ENCODE measurements around the gene CDC25B. TPM values are rescaled to one million over a fixed set of nuclear protein-coding genes. Genes with fewer than 3 reads are reported as not detected.

CDC25B gene
- total and polyA plus RNA-seq, 10 of the 15 experiments (the other 5 are each of a cell fraction or from before 2014, with no cell fraction given) = 4.6 to 58.8 (median 24.6) TPM

DNA sequence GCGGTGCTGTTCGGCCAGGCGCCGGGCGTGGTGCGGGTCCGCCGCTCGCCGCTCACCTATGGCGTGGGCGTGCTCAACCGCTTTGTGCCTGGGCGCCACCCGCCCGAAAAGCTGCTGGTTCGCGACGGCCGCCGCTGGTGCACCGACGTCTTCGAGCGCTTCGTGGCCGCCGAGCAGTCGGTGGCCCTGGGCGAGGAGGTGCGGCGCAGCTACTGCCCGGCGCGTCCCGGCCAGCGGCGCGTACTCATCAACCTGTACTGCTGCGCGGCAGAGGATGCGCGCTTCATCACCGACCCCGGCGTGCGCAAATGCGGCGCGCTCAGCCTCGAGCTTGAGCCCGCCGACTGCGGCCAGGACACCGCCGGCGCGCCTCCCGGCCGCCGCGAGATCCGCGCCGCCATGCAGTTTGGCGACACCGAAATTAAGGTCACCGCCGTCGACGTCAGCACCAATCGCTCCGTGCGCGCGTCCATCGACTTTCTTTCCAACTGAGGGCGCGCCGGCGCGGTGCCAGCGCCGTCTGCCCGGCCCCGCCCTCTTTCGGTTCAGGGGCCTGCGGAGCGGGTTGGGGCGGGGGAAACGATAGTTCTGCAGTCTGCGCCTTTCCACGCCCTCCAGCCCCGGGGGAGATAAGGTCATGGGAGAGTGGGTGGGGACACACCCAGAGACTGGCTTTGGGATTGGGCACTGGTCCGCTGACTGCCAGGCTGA, 44.3 kb upstream of the CDC25B start:
- no peak overlapping the region for H3K9ac ChIP-seq (ENCODE audit: control insufficient read depth, insufficient read depth, low read length)
- ChIA-PET RAD21 (ENCODE audit: unreplicated experiment) (interaction anchor here (0.9 to 1.3 kb wide), 3 partner anchors 16 to 75 kb away, joined by 3 to 4 read pairs (median 4); partner anchors contain the start of gene ADISSP), SMC1A (ENCODE audit: uncharacterized antibody, unreplicated experiment) (interaction anchor here (1.7 to 2.7 kb wide), 2 partner anchors 17 to 35 kb away, joined by 3 to 12 read pairs; partner anchors contain the start of gene ADISSP), POLR2A (no interaction called here), CTCF (interaction anchor here (1.3 to 4.1 kb wide), 5 partner anchors 15 to 104 kb away, joined by 4 to 52 read pairs (median 6); partner anchors contain the start of gene ADISSP)
- H3K36me3 ChIP-seq (ENCODE audit: control insufficient read depth in 2 of 2, insufficient read depth in 2 of 2, low read length in 1 of 2) = no peaks in the 10 kb centered on the region; a peak in 1 of 4 replicates
- H3K4me2 ChIP-seq (ENCODE audit: control insufficient read depth, insufficient read depth) = peak overlapping the region; percentile 33
- intact Hi-C loops (cut with micrococcal nuclease; ENCODE audit: unreplicated experiment) = loop anchor here (2.0 kb wide), 1 partner anchor 15 kb away; the partner anchor contains the start of gene ADISSP
- no peaks in the 10 kb centered on the region for H3K9me3 ChIP-seq (replicated peaks; ENCODE audit: control insufficient read depth, insufficient read depth, low read length)
- in situ Hi-C loops (cut with MboI) = no loop called here
- H4K20me1 ChIP-seq (ENCODE audit: control insufficient read depth, insufficient read depth) = no peaks in the 10 kb centered on the region
- H3K4me3 ChIP-seq = no peak overlapping the region
- DNase-seq (ENCODE audit: low read depth, low spot score) = no peak
- no peak overlapping the region for H2AFZ ChIP-seq (ENCODE audit: control insufficient read depth, low read depth, low read length)
- no TSS peak for BruUV-seq (replicated peaks)
- no peaks in the 10 kb centered on the region for H3K27me3 ChIP-seq (replicated peaks in 1 of 2; ENCODE audit: control insufficient read depth in 2 of 2, insufficient read depth in 2 of 2, low read length in 1 of 2)
- H3K27ac ChIP-seq (ENCODE audit: control insufficient read depth, insufficient read depth) = no peak overlapping the region
- no peak for FAIRE-seq
- no peaks in the 10 kb centered on the region for H3K79me2 ChIP-seq (ENCODE audit: control insufficient read depth, insufficient read depth, low read length)
- peak; percentile 64 for ATAC-seq
- 65% methylated on average over 55 of the region's 95 CpGs for WGBS (ENCODE audit: insufficient coverage, insufficient replicate concordance, low lambda C conversion rate, missing lambda C conversion rate)
- H3K4me1 ChIP-seq (ENCODE audit: control insufficient read depth, insufficient read depth, low read length) = no peaks in the 10 kb centered on the region
- TF ChIP-seq BACH1 (IDR thresholded peaks at IDR 0.05; ENCODE audit: borderline replicate concordance) (no peak), MEF2B (IDR thresholded peaks at IDR 0.05; ENCODE audit: partially characterized antibody, poor library complexity, severe bottlenecking) (peak; percentile 39), YY1 (IDR thresholded peaks at IDR 0.05; ENCODE audit: low read depth, low read length) (no peak), ZSCAN29 (IDR thresholded peaks at IDR 0.05) (no peak), TBL1XR1 (IDR thresholded peaks at IDR 0.05; ENCODE audit: low read depth, low read length) (no peak)
- TF ChIP-seq, protein P1, sequence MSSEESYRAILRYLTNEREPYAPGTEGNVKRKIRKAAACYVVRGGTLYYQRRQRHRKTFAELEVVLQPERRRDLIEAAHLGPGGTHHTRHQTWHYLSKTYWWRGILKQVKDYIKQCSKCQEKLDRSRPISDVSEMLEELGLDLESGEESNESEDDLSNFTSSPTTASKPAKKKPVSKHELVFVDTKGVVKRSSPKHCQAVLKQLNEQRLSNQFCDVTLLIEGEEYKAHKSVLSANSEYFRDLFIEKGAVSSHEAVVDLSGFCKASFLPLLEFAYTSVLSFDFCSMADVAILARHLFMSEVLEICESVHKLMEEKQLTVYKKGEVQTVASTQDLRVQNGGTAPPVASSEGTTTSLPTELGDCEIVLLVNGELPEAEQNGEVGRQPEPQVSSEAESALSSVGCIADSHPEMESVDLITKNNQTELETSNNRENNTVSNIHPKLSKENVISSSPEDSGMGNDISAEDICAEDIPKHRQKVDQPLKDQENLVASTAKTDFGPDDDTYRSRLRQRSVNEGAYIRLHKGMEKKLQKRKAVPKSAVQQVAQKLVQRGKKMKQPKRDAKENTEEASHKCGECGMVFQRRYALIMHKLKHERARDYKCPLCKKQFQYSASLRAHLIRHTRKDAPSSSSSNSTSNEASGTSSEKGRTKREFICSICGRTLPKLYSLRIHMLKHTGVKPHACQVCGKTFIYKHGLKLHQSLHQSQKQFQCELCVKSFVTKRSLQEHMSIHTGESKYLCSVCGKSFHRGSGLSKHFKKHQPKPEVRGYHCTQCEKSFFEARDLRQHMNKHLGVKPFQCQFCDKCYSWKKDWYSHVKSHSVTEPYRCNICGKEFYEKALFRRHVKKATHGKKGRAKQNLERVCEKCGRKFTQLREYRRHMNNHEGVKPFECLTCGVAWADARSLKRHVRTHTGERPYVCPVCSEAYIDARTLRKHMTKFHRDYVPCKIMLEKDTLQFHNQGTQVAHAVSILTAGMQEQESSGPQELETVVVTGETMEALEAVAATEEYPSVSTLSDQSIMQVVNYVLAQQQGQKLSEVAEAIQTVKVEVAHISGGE (CRISPR knock-in tag; IDR thresholded peaks at IDR 0.05) = no peak

Measured in GM12878 (cell line).